HEK293 (cell line): Measurements from ENCODE around the gene GSTT2B.
"Not testable (repeated sequence)": the region's sequence is repeated elsewhere in the genome, so short reads cannot be mapped to it uniquely, and the experiment has no call there.

Source experiments
- ATF2 ChIP-seq: fragments of 450-650 bp; formaldehyde crosslinking; IDR thresholded peaks from 2 replicates; pipeline ENCODE4 v1.5.1; 2016; ENCODE audit warnings: missing biosample characterization, missing genetic modification characterization, low read depth
- CTCF ChIP-seq: fragments of 450-650 bp; formaldehyde crosslinking; IDR thresholded peaks from 2 replicates; pipeline ENCODE4 v1.5.1; 2016; ENCODE audit warnings: missing biosample characterization, missing genetic modification characterization
- MYNN ChIP-seq: fragments of 450-650 bp; formaldehyde crosslinking; IDR thresholded peaks from 2 replicates; pipeline ENCODE4 v1.5.1; 2016; ENCODE audit warnings: missing biosample characterization, missing genetic modification characterization, borderline replicate concordance
- REPIN1 ChIP-seq: fragments of 450-650 bp; formaldehyde crosslinking; IDR thresholded peaks from 2 replicates; pipeline ENCODE4 v1.5.1; 2017; ENCODE audit warnings: missing biosample characterization, missing genetic modification characterization, low read depth
- YY1 ChIP-seq: fragments of 450-650 bp; formaldehyde crosslinking; IDR thresholded peaks from 2 replicates; pipeline ENCODE4 v1.5.1; 2018; ENCODE audit warnings: missing biosample characterization, missing genetic modification characterization
- ZBTB21 ChIP-seq: fragments of 450-650 bp; formaldehyde crosslinking; IDR thresholded peaks from 2 replicates; pipeline ENCODE4 v1.5.1; 2017; ENCODE audit warnings: missing biosample characterization, missing genetic modification characterization
- ZBTB49 ChIP-seq: fragments of 450-650 bp; formaldehyde crosslinking; IDR thresholded peaks from 2 replicates; pipeline ENCODE4 v1.5.1; 2016; ENCODE audit warnings: missing biosample characterization, missing genetic modification characterization, low read depth
- ZNF558 ChIP-seq: fragments of 450-650 bp; formaldehyde crosslinking; IDR thresholded peaks from 2 replicates; pipeline ENCODE4 v1.5.1; 2016; ENCODE audit warnings: missing biosample characterization, missing genetic modification characterization
- ZNF560 ChIP-seq: fragments of 450-650 bp; formaldehyde crosslinking; IDR thresholded peaks from 2 replicates; pipeline ENCODE4 v1.5.1; 2017; ENCODE audit warnings: missing biosample characterization, missing genetic modification characterization, borderline replicate concordance
- TF ChIP-seq, protein P1 (sequence below): fragments of 450-650 bp; formaldehyde crosslinking; IDR thresholded peaks from 2 replicates; pipeline ENCODE4 v1.5.1; 2016; ENCODE audit warnings: missing biosample characterization, missing genetic modification characterization

- not testable (repeated sequence) for TF ChIP-seq REPIN1, ZNF560, ZBTB21, CTCF, ZBTB49, MYNN, ZNF558, ATF2, YY1 (tag by site-specific recombination)
- TF ChIP-seq, protein P1, sequence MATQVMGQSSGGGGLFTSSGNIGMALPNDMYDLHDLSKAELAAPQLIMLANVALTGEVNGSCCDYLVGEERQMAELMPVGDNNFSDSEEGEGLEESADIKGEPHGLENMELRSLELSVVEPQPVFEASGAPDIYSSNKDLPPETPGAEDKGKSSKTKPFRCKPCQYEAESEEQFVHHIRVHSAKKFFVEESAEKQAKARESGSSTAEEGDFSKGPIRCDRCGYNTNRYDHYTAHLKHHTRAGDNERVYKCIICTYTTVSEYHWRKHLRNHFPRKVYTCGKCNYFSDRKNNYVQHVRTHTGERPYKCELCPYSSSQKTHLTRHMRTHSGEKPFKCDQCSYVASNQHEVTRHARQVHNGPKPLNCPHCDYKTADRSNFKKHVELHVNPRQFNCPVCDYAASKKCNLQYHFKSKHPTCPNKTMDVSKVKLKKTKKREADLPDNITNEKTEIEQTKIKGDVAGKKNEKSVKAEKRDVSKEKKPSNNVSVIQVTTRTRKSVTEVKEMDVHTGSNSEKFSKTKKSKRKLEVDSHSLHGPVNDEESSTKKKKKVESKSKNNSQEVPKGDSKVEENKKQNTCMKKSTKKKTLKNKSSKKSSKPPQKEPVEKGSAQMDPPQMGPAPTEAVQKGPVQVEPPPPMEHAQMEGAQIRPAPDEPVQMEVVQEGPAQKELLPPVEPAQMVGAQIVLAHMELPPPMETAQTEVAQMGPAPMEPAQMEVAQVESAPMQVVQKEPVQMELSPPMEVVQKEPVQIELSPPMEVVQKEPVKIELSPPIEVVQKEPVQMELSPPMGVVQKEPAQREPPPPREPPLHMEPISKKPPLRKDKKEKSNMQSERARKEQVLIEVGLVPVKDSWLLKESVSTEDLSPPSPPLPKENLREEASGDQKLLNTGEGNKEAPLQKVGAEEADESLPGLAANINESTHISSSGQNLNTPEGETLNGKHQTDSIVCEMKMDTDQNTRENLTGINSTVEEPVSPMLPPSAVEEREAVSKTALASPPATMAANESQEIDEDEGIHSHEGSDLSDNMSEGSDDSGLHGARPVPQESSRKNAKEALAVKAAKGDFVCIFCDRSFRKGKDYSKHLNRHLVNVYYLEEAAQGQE, result not testable (repeated sequence)
These were observed 40.8 kb downstream of the GSTT2B start for GRCh38 chr22:23920267-23920611.
